Measurements from ENCODE around the gene TP53BP2. TPM values are rescaled to one million over a fixed set of nuclear protein-coding genes. Genes with fewer than 3 reads are reported as not detected.

TP53BP2 gene
- total RNA-seq, 1 experiment from 2014 or later, result 38.2 TPM

GRCh38 chr1:223834660-223835263, 11.0 kb downstream of the TP53BP2 start:
- Histone ChIP-seq H3K27me3 (ENCODE audit: insufficient read depth, low read length) (no peaks in the 10 kb centered on the region), H2AFZ (ENCODE audit: low read depth, low read length, poor library complexity, severe bottlenecking) (no peak overlapping the region), H3K9me2 (ENCODE audit: insufficient read depth) (no peaks in the 10 kb centered on the region), H3K79me2 (ENCODE audit: insufficient read depth, low read length) (peaks cover 97% of the 10 kb centered on the region), H3K9me3 (ENCODE audit: control insufficient read depth in 1 of 2, insufficient read depth in 1 of 2, low read depth in 1 of 2, low read length in 2 of 2) (no peaks in the 10 kb centered on the region), H3K4me1 (ENCODE audit: control insufficient read depth in 1 of 2, insufficient read depth in 2 of 2, low read length in 2 of 2) (peaks cover 3 to 31% of the 10 kb centered on the region in 2 experiments; a peak in 3 of 4 replicates), H3K4me2 (ENCODE audit: low read length) (no peak overlapping the region), H3K27ac (ENCODE audit: low read depth, low read length) (no peak overlapping the region), H3K9ac (ENCODE audit: low read length) (no peak overlapping the region), H4K20me1 (ENCODE audit: insufficient read depth) (peaks cover 26% of the 10 kb centered on the region; the same call in 1 of the 2 replicates), H3K36me3 (ENCODE audit: control insufficient read depth in 1 of 2, insufficient read depth in 2 of 2, low read length in 2 of 2) (no peaks in the 10 kb centered on the region), H3K4me3 (replicated peaks in 1 of 2; ENCODE audit: low read depth in 1 of 2, low read length in 2 of 2) (no peak overlapping the region)
- TF ChIP-seq MAX (IDR thresholded peaks at IDR 0.05) (no peak), CEBPB (IDR thresholded peaks at IDR 0.05; ENCODE audit: low read depth) (no peak), POLR2AphosphoS5 (IDR thresholded peaks at IDR 0.05; ENCODE audit: low read depth, low read length) (no peak), EZH2 (IDR thresholded peaks at IDR 0.05) (no peak), RAD21 (IDR thresholded peaks at IDR 0.05; ENCODE audit: low read depth) (no peak), JUND (IDR thresholded peaks at IDR 0.05) (no peak), FOSL1 (IDR thresholded peaks at IDR 0.05; ENCODE audit: low read depth) (no peak), EGR1 (IDR thresholded peaks at IDR 0.05; ENCODE audit: low read depth) (no peak), ZNF274 (IDR thresholded peaks at IDR 0.05; ENCODE audit: low read depth, low read length) (no peak), POLR2A (IDR thresholded peaks at IDR 0.05; ENCODE audit: borderline replicate concordance, extremely low read depth, insufficient read depth, insufficient read length) (no peak), SP1 (IDR thresholded peaks at IDR 0.05; ENCODE audit: low read depth) (no peak), SRF (IDR thresholded peaks at IDR 0.05; ENCODE audit: low read depth) (no peak), CBX3 (IDR thresholded peaks at IDR 0.05; ENCODE audit: low read depth) (no peak), YY1 (IDR thresholded peaks at IDR 0.05; ENCODE audit: extremely low read depth, insufficient replicate concordance, low read depth, low read length) (no peak)
- TF ChIP-seq, protein P1, sequence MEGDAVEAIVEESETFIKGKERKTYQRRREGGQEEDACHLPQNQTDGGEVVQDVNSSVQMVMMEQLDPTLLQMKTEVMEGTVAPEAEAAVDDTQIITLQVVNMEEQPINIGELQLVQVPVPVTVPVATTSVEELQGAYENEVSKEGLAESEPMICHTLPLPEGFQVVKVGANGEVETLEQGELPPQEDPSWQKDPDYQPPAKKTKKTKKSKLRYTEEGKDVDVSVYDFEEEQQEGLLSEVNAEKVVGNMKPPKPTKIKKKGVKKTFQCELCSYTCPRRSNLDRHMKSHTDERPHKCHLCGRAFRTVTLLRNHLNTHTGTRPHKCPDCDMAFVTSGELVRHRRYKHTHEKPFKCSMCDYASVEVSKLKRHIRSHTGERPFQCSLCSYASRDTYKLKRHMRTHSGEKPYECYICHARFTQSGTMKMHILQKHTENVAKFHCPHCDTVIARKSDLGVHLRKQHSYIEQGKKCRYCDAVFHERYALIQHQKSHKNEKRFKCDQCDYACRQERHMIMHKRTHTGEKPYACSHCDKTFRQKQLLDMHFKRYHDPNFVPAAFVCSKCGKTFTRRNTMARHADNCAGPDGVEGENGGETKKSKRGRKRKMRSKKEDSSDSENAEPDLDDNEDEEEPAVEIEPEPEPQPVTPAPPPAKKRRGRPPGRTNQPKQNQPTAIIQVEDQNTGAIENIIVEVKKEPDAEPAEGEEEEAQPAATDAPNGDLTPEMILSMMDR (IDR thresholded peaks at IDR 0.05 in 2 of 3, conservative IDR thresholded peaks at IDR 0.05 in 1 of 3; ENCODE audit: borderline replicate concordance in 1 of 3, insufficient read depth in 1 of 3, low read depth in 2 of 3, low read length in 2 of 3), result no peak
- TF ChIP-seq, protein P2, sequence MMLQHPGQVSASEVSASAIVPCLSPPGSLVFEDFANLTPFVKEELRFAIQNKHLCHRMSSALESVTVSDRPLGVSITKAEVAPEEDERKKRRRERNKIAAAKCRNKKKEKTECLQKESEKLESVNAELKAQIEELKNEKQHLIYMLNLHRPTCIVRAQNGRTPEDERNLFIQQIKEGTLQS (IDR thresholded peaks at IDR 0.05), result no peak
- ATAC-seq (no peak), DNase-seq (ENCODE audit: low read depth, low spot score) (no peak)
- intact Hi-C loops (cut with micrococcal nuclease), result no loop called here
- BruUV-seq (replicated peaks), result no TSS peak
- POLR2A ChIA-PET, result no interaction called here
- CTCF ChIA-PET, result no interaction called here
- RAD21 ChIA-PET (ENCODE audit: low non-redundant PET in 1 of 2, low total read pairs in 2 of 2, uncharacterized antibody in 2 of 2, unreplicated experiment in 2 of 2), result no interaction called here

All from HCT116 (cell line).